Choroid plexus epithelial cell (primary cell): ENCODE results near the gene H3-3A.

Experiments
- DNase-seq: peaks from one replicate; pipeline ENCODE4 v3.0.0-alpha.2; 2010; ENCODE audit warnings: low read depth
- H3K4me3 ChIP-seq: 2 replicates; pipeline ENCODE4 v1.5.1; 2011; ENCODE audit warnings: low read depth, mild to moderate bottlenecking, control low read depth, low read length, moderate library complexity
- TF ChIP-seq, protein P1 (sequence below): conservative IDR thresholded peaks from 2 replicates; pipeline ENCODE4 v1.5.1; 2011; ENCODE audit warnings: low read depth, mild to moderate bottlenecking, control low read depth, inconsistent platforms, low read length, moderate library complexity

H3-3A gene

DNA sequence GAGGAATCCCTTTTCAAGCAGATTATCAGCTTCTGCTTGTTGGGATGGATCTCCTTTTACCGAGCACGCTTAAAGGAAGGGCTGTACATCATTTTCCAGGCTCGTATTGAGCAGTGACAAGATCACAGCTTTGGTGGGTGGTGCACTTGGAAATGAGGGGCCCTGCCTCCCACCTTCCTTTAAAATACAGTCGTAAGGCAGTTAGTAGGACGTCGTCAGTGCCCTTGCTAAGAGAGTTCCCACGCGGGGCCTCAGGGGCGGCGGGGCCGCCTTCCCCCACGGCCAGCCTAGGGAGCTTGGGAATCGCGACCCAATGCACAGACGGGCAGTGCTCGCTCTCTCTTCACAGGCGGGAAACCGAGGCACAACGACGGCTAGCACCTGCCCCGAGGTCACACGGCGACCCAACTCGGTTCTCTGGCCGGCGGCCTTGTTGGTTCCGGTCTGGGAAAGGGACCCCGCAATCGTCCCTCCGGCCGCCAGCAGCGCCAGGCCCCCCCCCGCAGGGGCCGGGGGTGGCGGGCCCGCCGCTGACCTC, 58.6 kb downstream of the H3-3A start:
- TF ChIP-seq, protein P1, sequence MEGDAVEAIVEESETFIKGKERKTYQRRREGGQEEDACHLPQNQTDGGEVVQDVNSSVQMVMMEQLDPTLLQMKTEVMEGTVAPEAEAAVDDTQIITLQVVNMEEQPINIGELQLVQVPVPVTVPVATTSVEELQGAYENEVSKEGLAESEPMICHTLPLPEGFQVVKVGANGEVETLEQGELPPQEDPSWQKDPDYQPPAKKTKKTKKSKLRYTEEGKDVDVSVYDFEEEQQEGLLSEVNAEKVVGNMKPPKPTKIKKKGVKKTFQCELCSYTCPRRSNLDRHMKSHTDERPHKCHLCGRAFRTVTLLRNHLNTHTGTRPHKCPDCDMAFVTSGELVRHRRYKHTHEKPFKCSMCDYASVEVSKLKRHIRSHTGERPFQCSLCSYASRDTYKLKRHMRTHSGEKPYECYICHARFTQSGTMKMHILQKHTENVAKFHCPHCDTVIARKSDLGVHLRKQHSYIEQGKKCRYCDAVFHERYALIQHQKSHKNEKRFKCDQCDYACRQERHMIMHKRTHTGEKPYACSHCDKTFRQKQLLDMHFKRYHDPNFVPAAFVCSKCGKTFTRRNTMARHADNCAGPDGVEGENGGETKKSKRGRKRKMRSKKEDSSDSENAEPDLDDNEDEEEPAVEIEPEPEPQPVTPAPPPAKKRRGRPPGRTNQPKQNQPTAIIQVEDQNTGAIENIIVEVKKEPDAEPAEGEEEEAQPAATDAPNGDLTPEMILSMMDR = no peak
- H3K4me3 ChIP-seq = peak overlapping the region; percentile 22
- DNase-seq = no peak
